ENCODE measurements around the gene ABCB10. TPM values are rescaled to one million over a fixed set of nuclear protein-coding genes. Genes with fewer than 3 reads are reported as not detected.

ABCB10 gene
- total and polyA plus RNA-seq, 7 donors: 6.9 to 20.8 (median 10.8) TPM

- Histone ChIP-seq H3K27ac (no peak overlapping the region), H3K9me3 (no peaks in the 10 kb centered on the region), H3K4me1 (no peaks in the 10 kb centered on the region), H3K36me3 (ENCODE audit: insufficient read depth in 1 of 2, low read depth in 1 of 2) (peaks cover 5 to 60% of the 10 kb centered on the region in 2 donors), H3K4me3 (no peak overlapping the region), H3K27me3 (ENCODE audit: insufficient read depth in 3 of 3, low read length in 2 of 3) (no peaks in the 10 kb centered on the region)
- intact Hi-C loops (cut with DNase I): no loop called here
- DNase-seq (no peak), ATAC-seq (no peak)
- TF ChIP-seq, protein P1, sequence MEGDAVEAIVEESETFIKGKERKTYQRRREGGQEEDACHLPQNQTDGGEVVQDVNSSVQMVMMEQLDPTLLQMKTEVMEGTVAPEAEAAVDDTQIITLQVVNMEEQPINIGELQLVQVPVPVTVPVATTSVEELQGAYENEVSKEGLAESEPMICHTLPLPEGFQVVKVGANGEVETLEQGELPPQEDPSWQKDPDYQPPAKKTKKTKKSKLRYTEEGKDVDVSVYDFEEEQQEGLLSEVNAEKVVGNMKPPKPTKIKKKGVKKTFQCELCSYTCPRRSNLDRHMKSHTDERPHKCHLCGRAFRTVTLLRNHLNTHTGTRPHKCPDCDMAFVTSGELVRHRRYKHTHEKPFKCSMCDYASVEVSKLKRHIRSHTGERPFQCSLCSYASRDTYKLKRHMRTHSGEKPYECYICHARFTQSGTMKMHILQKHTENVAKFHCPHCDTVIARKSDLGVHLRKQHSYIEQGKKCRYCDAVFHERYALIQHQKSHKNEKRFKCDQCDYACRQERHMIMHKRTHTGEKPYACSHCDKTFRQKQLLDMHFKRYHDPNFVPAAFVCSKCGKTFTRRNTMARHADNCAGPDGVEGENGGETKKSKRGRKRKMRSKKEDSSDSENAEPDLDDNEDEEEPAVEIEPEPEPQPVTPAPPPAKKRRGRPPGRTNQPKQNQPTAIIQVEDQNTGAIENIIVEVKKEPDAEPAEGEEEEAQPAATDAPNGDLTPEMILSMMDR (IDR thresholded peaks at IDR 0.05): no peak
- WGBS, 3 donors: 95 to 96% (median 96%) methylated on average over 7 of the region's 7 CpGs
These were observed 11.0 kb downstream of the ABCB10 start for GRCh38 chr1:229547542-229547941.

DNA sequence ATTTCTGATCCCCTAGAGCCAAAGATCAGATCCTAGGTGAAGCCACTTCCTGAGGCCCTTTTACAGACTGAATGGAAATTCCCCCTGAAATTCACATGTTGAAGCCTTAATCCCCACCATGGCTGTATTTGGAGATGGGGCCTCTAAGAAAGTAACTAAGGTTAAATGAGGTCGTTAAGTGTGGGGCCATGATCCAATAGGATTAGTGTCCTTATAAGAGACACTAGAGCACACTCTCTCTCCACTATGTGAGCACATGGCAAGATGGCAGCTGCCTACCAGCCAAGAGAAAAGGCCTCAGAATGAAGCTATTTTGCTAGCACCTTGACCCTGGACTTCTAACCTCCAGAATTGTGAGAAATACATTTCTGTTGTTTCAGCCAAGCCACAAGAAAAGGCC is 13.9 kb downstream of the ABCB10 start:
- Histone ChIP-seq H3K9me3 (no peaks in the 10 kb centered on the region), H3K27ac (no peak overlapping the region), H3K4me3 (no peak overlapping the region), H3K4me1 (no peaks in the 10 kb centered on the region), H3K36me3 (ENCODE audit: insufficient read depth in 1 of 2, low read depth in 1 of 2) (peaks cover 5 to 90% of the 10 kb centered on the region in 2 donors), H3K27me3 (ENCODE audit: insufficient read depth in 3 of 3, low read length in 2 of 3) (no peaks in the 10 kb centered on the region)
- intact Hi-C loops (cut with DNase I): no loop called here
- TF ChIP-seq, protein P1 (IDR thresholded peaks at IDR 0.05): no peak
- DNase-seq: no peak
- no peak for ATAC-seq
- 93 to 95% (median 95%) methylated on average over 1 of the region's 1 CpG for WGBS, 3 donors

- H3K9me3 ChIP-seq: no peaks in the 10 kb centered on the region
- ATAC-seq: no peak
- H3K36me3 ChIP-seq (ENCODE audit: insufficient read depth in 1 of 2, low read depth in 1 of 2): peaks cover 12 to 99% of the 10 kb centered on the region in 2 donors
- intact Hi-C loops (cut with DNase I): no loop called here
- TF ChIP-seq, protein P1 (IDR thresholded peaks at IDR 0.05): no peak
- no peak for DNase-seq
- H3K27me3 ChIP-seq (ENCODE audit: insufficient read depth in 3 of 3, low read length in 2 of 3): no peaks in the 10 kb centered on the region
- no peak overlapping the region for H3K4me3 ChIP-seq
- no peak overlapping the region for H3K27ac ChIP-seq
- WGBS, 3 donors: 95 to 98% (median 95%) methylated on average over 6 of the region's 6 CpGs
- no peaks in the 10 kb centered on the region for H3K4me1 ChIP-seq
These were observed 18.5 kb downstream of the ABCB10 start for GRCh38 chr1:229539863-229540506.

DNA sequence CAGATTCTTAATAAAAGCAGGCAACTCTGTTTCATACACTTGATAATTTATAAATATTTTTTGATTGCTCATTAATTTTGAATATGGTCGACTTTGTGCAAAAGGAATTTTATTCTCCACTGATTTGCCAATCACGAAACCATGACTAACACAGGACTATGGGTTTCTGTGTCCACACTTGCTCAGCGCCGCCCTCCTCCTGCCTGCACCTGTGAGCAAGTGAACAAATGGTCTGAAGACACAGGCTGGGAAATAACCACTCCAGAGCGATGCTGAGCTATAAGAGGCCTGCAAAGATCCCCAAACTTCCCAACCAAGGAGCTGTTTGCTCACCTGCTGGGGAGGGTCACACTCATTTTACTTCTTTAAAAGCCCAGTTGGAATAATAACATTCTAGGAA is 19.6 kb downstream of the ABCB10 start:
- intact Hi-C loops (cut with DNase I): no loop called here
- Histone ChIP-seq H3K36me3 (ENCODE audit: insufficient read depth in 1 of 2, low read depth in 1 of 2) (peaks cover 12 to 98% of the 10 kb centered on the region in 2 donors), H3K27me3 (ENCODE audit: insufficient read depth in 3 of 3, low read length in 2 of 3) (no peaks in the 10 kb centered on the region), H3K9me3 (no peaks in the 10 kb centered on the region), H3K4me3 (no peak overlapping the region), H3K4me1 (no peaks in the 10 kb centered on the region), H3K27ac (no peak overlapping the region)
- 79 to 86% (median 81%) methylated on average over 5 of the region's 5 CpGs for WGBS, 3 donors
- DNase-seq: no peak
- TF ChIP-seq, protein P1 (IDR thresholded peaks at IDR 0.05): no peak
- ATAC-seq: no peak

- Histone ChIP-seq H3K36me3 (ENCODE audit: insufficient read depth in 1 of 2, low read depth in 1 of 2) (peaks cover 12 to 98% of the 10 kb centered on the region in 2 donors), H3K4me1 (no peaks in the 10 kb centered on the region), H3K4me3 (no peak overlapping the region), H3K9me3 (no peaks in the 10 kb centered on the region), H3K27ac (no peak overlapping the region), H3K27me3 (ENCODE audit: insufficient read depth in 3 of 3, low read length in 2 of 3) (no peaks in the 10 kb centered on the region)
- intact Hi-C loops (cut with DNase I): no loop called here
- ATAC-seq (no peak), DNase-seq (no peak)
- 70 to 82% (median 70%) methylated on average over 4 of the region's 4 CpGs for WGBS, 3 donors
- TF ChIP-seq, protein P1 (IDR thresholded peaks at IDR 0.05): no peak
These were observed 20.6 kb downstream of the ABCB10 start for GRCh38 chr1:229537894-229538293.
